ENCODE results near the gene P2RX5.

GRCh38 chr17:3639981-3640596, 55.9 kb downstream of the P2RX5 start:
- TF ChIP-seq CTCF (IDR thresholded peaks at IDR 0.05) (no peak), SIN3A (IDR thresholded peaks at IDR 0.05; ENCODE audit: borderline replicate concordance, insufficient read depth, low read depth, low read length) (no peak), POLR2AphosphoS5 (IDR thresholded peaks at IDR 0.05; ENCODE audit: low read depth, low read length) (no peak), REST (IDR thresholded peaks at IDR 0.05; ENCODE audit: insufficient read depth in 1 of 2, low read depth in 2 of 2, low read length in 1 of 2) (no peak), TCF7L2 (IDR thresholded peaks at IDR 0.05; ENCODE audit: low read depth, low read length) (no peak)

Measured in Panc1 (cell line).